HepG2 (cell line): ENCODE data around the gene MYLK3. TPM values are rescaled to one million over a fixed set of nuclear protein-coding genes. Genes with fewer than 3 reads are reported as not detected.
A peak's percentile ranks its signal among the peaks of the same experiment; 100 is the strongest.

Source experiments
- ARHGAP35 ChIP-seq: sonication (generic); formaldehyde crosslinking; IDR thresholded peaks from 2 replicates; pipeline ENCODE4 v1.9.0; 2022; ENCODE audit warnings: mild to moderate bottlenecking, inconsistent platforms, moderate library complexity, missing genetic modification reagents, borderline replicate concordance
- ARNT2 ChIP-seq: sonication (generic); formaldehyde crosslinking; IDR thresholded peaks from 2 replicates; pipeline ENCODE4 v1.8.0; 2022; ENCODE audit warnings: mild to moderate bottlenecking, low read depth, missing genetic modification reagents, moderate library complexity
- ATF6 ChIP-seq: sonication (generic); formaldehyde crosslinking; conservative IDR thresholded peaks from 2 replicates; pipeline ENCODE4 v1.4.0; 2020; ENCODE audit warnings: missing genetic modification reagents
- CREM ChIP-seq, 2 experiments: sonication (generic) in 1 of 2; formaldehyde crosslinking in 1 of 2; IDR thresholded peaks; 2 replicates each; pipeline versions ENCODE4 v1.4.0 to v1.6.1; 2016 to 2020; ENCODE audit warnings: antibody characterized with exemption in 1 of 2, mild to moderate bottlenecking in 1 of 2, missing genetic modification reagents in 1 of 2
- CSRNP1 ChIP-seq: sonication (generic); formaldehyde crosslinking; IDR thresholded peaks from 2 replicates; pipeline ENCODE4 v1.8.1; 2023; ENCODE audit warnings: mild to moderate bottlenecking, missing genetic modification reagents
- GFI1 ChIP-seq: sonication (generic); formaldehyde crosslinking; IDR thresholded peaks from 2 replicates; pipeline ENCODE4 v1.5.0; 2020; ENCODE audit warnings: missing genetic modification reagents, mild to moderate bottlenecking, borderline replicate concordance
- GMEB1 ChIP-seq: sonication (generic); formaldehyde crosslinking; IDR thresholded peaks from 2 replicates; pipeline ENCODE4 v1.5.1; 2020; ENCODE audit warnings: missing genetic modification reagents, mild to moderate bottlenecking, borderline replicate concordance
- HMGXB4 ChIP-seq, 2 experiments: sonication (generic) in 1 of 2; formaldehyde crosslinking in 1 of 2; IDR thresholded peaks; 2 replicates each; pipeline versions ENCODE4 v1.4.0 to v1.6.1; 2018 to 2020; ENCODE audit warnings: missing genetic modification reagents in 2 of 2, borderline replicate concordance in 1 of 2, low read depth in 1 of 2, mild to moderate bottlenecking in 1 of 2, missing biosample characterization in 1 of 2
- JUND ChIP-seq: sonication (generic); formaldehyde crosslinking; IDR thresholded peaks from 2 replicates; pipeline ENCODE4 v1.8.0; 2022; ENCODE audit warnings: mild to moderate bottlenecking, missing genetic modification reagents
- KMT2B ChIP-seq: IDR thresholded peaks from 2 replicates; pipeline ENCODE4 v1.6.1; 2016; ENCODE audit warnings: missing genetic modification reagents, missing compliant biosample characterization
- NFE2L1 ChIP-seq: sonication (generic); formaldehyde crosslinking; IDR thresholded peaks from 2 replicates; pipeline ENCODE4 v1.4.0; 2020; ENCODE audit warnings: missing genetic modification reagents, mild to moderate bottlenecking, borderline replicate concordance
- PITX1 ChIP-seq: sonication (generic); formaldehyde crosslinking; IDR thresholded peaks from 2 replicates; pipeline ENCODE4 v1.5.1; 2020; ENCODE audit warnings: mild to moderate bottlenecking, missing genetic modification reagents
- RARA ChIP-seq: IDR thresholded peaks from 2 replicates; pipeline ENCODE4 v1.6.1; 2016; ENCODE audit warnings: missing genetic modification reagents, missing compliant biosample characterization
- RBM22 ChIP-seq: fragments of 200-400 bp; formaldehyde crosslinking; optimal IDR thresholded peaks from 2 replicates; pipeline ENCODE3; 2017; ENCODE audit warnings: mild to moderate bottlenecking, low read length, moderate library complexity
- ZBTB33 ChIP-seq: sonication (generic); formaldehyde crosslinking; IDR thresholded peaks from 2 replicates; pipeline ENCODE4 v1.4.0; 2020; ENCODE audit warnings: missing genetic modification reagents
- ZFP36L2 ChIP-seq: sonication (generic); formaldehyde crosslinking; IDR thresholded peaks from 2 replicates; pipeline ENCODE4 v1.4.0; 2020; ENCODE audit warnings: missing genetic modification reagents
- ZNF296 ChIP-seq: sonication (generic); formaldehyde crosslinking; conservative IDR thresholded peaks from 2 replicates; pipeline ENCODE4 v1.5.0; 2020; ENCODE audit warnings: mild to moderate bottlenecking, missing genetic modification reagents
- ZNF792 ChIP-seq: IDR thresholded peaks from 2 replicates; pipeline ENCODE4 v1.6.1; 2016
- polyA plus RNA-seq, 8 experiments: library from polyadenylated mRNA; depleted of rRNA in 3 of 8; stranded (reverse) in 7 of 8; unstranded in 1 of 8; fragments of >200 nt; fragmentation: Illumina TruSeq in 4 of 8; extraction: Trizol in 4 of 8; gene quantifications; 2 replicates each; pipeline versions ENCODE4 v1.2.1 to v1.2.3, GENCODE V29; 2011 to 2016; ENCODE audit warnings: low read depth in 4 of 8, missing spikeins in 1 of 8, mixed read lengths in 1 of 8; ENCODE audit not compliant: insufficient read depth in 1 of 8
- total RNA-seq, 5 experiments: library from RNA; depleted of rRNA; stranded (reverse); fragments of >200 nt; fragmentation: Illumina TruSeq; extraction: Trizol; gene quantifications; 2 replicates each; pipeline ENCODE4 v1.2.3, GENCODE V29; 2016; ENCODE audit warnings: low read depth in 1 of 5

MYLK3 gene
- total and polyA plus RNA-seq, 2 of the 13 experiments (the other 11 are each of a cell fraction or from before 2014, with no cell fraction given) = 0.04 to 0.18 TPM

GRCh38 chr16:46746821-46747776 is 1.0 kb downstream of the MYLK3 start (continued):
- TF ChIP-seq HMGXB4 (CRISPR knock-in tag; IDR thresholded peaks at IDR 0.05; ENCODE audit: borderline replicate concordance in 1 of 2, low read depth in 1 of 2) = 0 out of 4 replicates have a peak, but pooled peaks of 1 of the 2 experiments have one; percentile 11
- no peak; the same call in 1 of the 2 replicates for TF ChIP-seq ARHGAP35 (CRISPR knock-in tag)
- TF ChIP-seq ATF6 (CRISPR knock-in tag) = no peak
- TF ChIP-seq ZFP36L2 (CRISPR knock-in tag) = no peak
- no peak for TF ChIP-seq GMEB1 (CRISPR knock-in tag)
- 0 out of 2 replicates have a peak, but pooled peaks have one; percentile 17 for TF ChIP-seq ARNT2
- TF ChIP-seq CREM (IDR thresholded peaks at IDR 0.05) = no peak
- TF ChIP-seq CREM (CRISPR knock-in tag; IDR thresholded peaks at IDR 0.05) = no peak
- 0 out of 2 replicates have a peak, but pooled peaks have one; percentile 41 for TF ChIP-seq ZNF792 (CRISPR knock-in tag)
- TF ChIP-seq KMT2B (CRISPR knock-in tag) = no peak
- peak; percentile 57; the same call in 1 of the 2 replicates for TF ChIP-seq RARA (CRISPR knock-in tag)
- 0 out of 2 replicates have a peak, but pooled peaks have one; percentile 38 for TF ChIP-seq JUND (CRISPR knock-in tag)
- no peak for TF ChIP-seq NFE2L1 (CRISPR knock-in tag)
- TF ChIP-seq PITX1 (CRISPR knock-in tag) = 0 out of 2 replicates have a peak, but pooled peaks have one; percentile 63
- TF ChIP-seq GFI1 (CRISPR knock-in tag) = no peak
- no peak for TF ChIP-seq RBM22
- no peak for TF ChIP-seq CSRNP1 (CRISPR knock-in tag)
- TF ChIP-seq ZBTB33 (CRISPR knock-in tag) = no peak
- TF ChIP-seq ZNF296 = no peak
